ENCODE results near the gene LBHD2.
"Not testable (repeated sequence)": the region's sequence is repeated elsewhere in the genome, so short reads cannot be mapped to it uniquely, and the experiment has no call there.

DNA sequence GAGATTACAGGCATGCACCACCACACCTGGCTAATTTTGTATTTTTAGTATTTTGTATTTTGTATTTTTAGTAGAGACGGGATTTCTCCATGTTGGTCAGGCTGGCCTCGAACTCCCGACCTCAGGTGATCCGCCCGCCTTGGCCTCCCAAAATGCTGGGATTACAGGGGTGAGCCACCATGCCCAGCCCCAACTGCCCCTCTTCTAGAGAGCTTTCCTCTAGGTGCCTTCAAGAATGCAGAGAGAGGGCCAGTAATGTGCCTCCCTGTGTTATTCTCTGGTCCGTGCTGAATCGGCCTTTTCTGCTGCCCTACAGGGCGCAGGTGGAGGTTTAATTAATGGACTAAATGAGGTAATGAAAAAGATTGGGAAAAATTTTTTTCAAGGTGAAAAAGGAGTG is 35.5 kb downstream of the LBHD2 start:
- TF ChIP-seq POLR2A, POLR2AphosphoS5 (IDR thresholded peaks at IDR 0.05): not testable (repeated sequence)
